Activated CD4-positive, alpha-beta T cell treated with anti-CD3 and anti-CD28 coated beads, Interleukin-2, amount 50 U/mL, for 24 hours (primary cell): ENCODE measurements around the gene NEUROD2.

Experiments
- DNase-seq, 2 donors: peaks; one replicate each; pipeline ENCODE4 v3.0.0-alpha.2; 2020; ENCODE audit warnings: low read depth in 1 of 2, low spot score in 1 of 2

The NEUROD2 gene

GRCh38 chr17:39581071-39581758 lies 26.5 kb downstream of the NEUROD2 start:
- no peak for DNase-seq

GRCh38 chr17:39580082-39580468 lies 27.6 kb downstream of the NEUROD2 start:
- DNase-seq, result no peak

GRCh38 chr17:39579318-39580081 lies 28.2 kb downstream of the NEUROD2 start:
- DNase-seq, result no peak

- DNase-seq, result no peak
Measured at GRCh38 chr17:39578272-39578671, 29.4 kb downstream of the NEUROD2 start.

- DNase-seq, result no peak
Measured at GRCh38 chr17:39576187-39576586, 31.5 kb downstream of the NEUROD2 start.

GRCh38 chr17:39573447-39574298 lies 34.0 kb downstream of the NEUROD2 start:
- DNase-seq, result no peak

- DNase-seq, result no peak
Measured at GRCh38 chr17:39572121-39572520, 35.6 kb downstream of the NEUROD2 start.

- no peak for DNase-seq
Measured at GRCh38 chr17:39569126-39569525, 38.6 kb downstream of the NEUROD2 start.

- no peak for DNase-seq
Measured at GRCh38 chr17:39568702-39569101, 39.0 kb downstream of the NEUROD2 start.

GRCh38 chr17:39566094-39566850 lies 41.4 kb downstream of the NEUROD2 start:
- DNase-seq, result no peak

- DNase-seq, result no peak
Measured at GRCh38 chr17:39564211-39564848, 43.4 kb downstream of the NEUROD2 start.

- DNase-seq, result no peak
Measured at GRCh38 chr17:39563476-39563875, 44.2 kb downstream of the NEUROD2 start.

GRCh38 chr17:39562976-39563375 lies 44.7 kb downstream of the NEUROD2 start:
- DNase-seq, result no peak

GRCh38 chr17:39562395-39562794 lies 45.3 kb downstream of the NEUROD2 start:
- no peak for DNase-seq

GRCh38 chr17:39556423-39556822 lies 51.3 kb downstream of the NEUROD2 start:
- DNase-seq, result no peak

GRCh38 chr17:39555368-39555767 lies 52.4 kb downstream of the NEUROD2 start:
- no peak for DNase-seq
